AG04449 (cell line): ENCODE data around the gene PRCC.

ENCODE experiments used
- CTCF ChIA-PET: fragments of 350-600 bp; formaldehyde crosslinking; extraction: SDS; loops from one replicate; lab custom pipeline; 2021; ENCODE audit warnings: antibody characterized with exemption; lab: Yijun Ruan, JAX
- POLR2A ChIA-PET: fragments of 400-600, 350-600 bp; formaldehyde crosslinking; extraction: SDS; loops from one replicate; lab custom pipeline; 2020; ENCODE audit warnings: antibody characterized with exemption, inconsistent platforms; lab: Yijun Ruan, JAX
- DNase-seq: peaks from one replicate; pipeline ENCODE4 v3.0.0-alpha.2; 2010; ENCODE audit warnings: low read depth, low spot score
- H3K4me3 ChIP-seq: 2 replicates; pipeline ENCODE4 v1.5.1; 2011; ENCODE audit warnings: low read depth, mild to moderate bottlenecking, control low read depth, low read length
- TF ChIP-seq, protein P1 (sequence below): IDR thresholded peaks from one replicate; pipeline ENCODE4 v1.5.1; 2011; ENCODE audit warnings: mild to moderate bottlenecking, moderate library complexity, low read length, control low read depth, inconsistent platforms; ENCODE audit not compliant: insufficient read depth; ENCODE audit errors: missing control alignments

PRCC gene

DNA sequence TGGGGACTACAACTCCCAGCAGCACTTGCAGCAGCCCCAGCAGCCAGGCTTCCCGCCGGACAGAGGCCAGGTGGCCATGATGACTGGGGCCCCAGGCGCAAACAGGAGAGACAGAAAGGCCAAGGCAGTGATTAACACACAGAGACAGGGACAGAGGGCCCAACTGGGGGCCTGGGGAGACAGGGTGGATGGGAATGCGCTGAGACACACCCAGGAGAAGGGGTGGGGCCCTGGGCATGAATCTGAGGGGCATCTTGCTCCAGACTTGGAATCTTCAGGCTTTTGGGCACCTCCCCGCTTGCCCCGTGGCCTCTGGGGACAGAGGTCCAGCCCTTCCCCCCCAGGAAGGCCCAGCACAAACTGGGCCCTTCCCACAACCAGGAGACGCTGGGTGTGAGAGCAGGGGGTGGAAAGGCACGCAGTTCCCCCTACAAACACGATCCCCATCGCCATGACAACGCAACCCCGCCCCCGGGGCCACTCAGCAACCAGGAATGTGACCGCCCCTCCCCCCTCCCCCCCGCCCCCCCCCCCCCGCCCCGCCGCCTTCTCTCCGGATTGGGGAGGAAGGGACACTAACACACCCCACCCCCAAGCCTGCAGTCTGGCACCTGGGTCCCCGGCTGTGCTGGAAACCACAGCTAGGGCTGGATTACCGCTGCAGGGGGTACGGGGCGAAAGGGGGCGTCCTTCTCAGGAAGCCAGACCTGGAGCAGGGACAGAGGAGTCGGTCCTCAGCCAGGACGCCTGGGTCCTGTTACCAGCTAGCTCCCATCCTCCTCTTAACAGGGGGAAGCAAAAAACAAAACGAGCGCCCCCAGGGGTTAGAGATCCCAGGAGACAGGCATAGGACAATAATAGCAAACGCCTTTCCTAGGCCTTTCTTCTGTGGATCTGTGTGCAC, 20.4 kb upstream of the PRCC start:
- ChIA-PET POLR2A (interaction anchor here (0.7 to 1.8 kb wide), 2 partner anchors 19 to 770 kb away, joined by 3 to 7 read pairs; partner anchors contain the start of genes ISG20L2 and METTL25B), CTCF (interaction anchor here (0.8 to 2.2 kb wide), 12 partner anchors 19 to 181 kb away, joined by 3 to 16 read pairs (median 4); partner anchors contain the start of genes ISG20L2, METTL25B, NTRK1 and PRCC)
- peak overlapping the region; percentile 61 for H3K4me3 ChIP-seq
- DNase-seq, result no peak
- TF ChIP-seq, protein P1, sequence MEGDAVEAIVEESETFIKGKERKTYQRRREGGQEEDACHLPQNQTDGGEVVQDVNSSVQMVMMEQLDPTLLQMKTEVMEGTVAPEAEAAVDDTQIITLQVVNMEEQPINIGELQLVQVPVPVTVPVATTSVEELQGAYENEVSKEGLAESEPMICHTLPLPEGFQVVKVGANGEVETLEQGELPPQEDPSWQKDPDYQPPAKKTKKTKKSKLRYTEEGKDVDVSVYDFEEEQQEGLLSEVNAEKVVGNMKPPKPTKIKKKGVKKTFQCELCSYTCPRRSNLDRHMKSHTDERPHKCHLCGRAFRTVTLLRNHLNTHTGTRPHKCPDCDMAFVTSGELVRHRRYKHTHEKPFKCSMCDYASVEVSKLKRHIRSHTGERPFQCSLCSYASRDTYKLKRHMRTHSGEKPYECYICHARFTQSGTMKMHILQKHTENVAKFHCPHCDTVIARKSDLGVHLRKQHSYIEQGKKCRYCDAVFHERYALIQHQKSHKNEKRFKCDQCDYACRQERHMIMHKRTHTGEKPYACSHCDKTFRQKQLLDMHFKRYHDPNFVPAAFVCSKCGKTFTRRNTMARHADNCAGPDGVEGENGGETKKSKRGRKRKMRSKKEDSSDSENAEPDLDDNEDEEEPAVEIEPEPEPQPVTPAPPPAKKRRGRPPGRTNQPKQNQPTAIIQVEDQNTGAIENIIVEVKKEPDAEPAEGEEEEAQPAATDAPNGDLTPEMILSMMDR, result peak; percentile 5

DNA sequence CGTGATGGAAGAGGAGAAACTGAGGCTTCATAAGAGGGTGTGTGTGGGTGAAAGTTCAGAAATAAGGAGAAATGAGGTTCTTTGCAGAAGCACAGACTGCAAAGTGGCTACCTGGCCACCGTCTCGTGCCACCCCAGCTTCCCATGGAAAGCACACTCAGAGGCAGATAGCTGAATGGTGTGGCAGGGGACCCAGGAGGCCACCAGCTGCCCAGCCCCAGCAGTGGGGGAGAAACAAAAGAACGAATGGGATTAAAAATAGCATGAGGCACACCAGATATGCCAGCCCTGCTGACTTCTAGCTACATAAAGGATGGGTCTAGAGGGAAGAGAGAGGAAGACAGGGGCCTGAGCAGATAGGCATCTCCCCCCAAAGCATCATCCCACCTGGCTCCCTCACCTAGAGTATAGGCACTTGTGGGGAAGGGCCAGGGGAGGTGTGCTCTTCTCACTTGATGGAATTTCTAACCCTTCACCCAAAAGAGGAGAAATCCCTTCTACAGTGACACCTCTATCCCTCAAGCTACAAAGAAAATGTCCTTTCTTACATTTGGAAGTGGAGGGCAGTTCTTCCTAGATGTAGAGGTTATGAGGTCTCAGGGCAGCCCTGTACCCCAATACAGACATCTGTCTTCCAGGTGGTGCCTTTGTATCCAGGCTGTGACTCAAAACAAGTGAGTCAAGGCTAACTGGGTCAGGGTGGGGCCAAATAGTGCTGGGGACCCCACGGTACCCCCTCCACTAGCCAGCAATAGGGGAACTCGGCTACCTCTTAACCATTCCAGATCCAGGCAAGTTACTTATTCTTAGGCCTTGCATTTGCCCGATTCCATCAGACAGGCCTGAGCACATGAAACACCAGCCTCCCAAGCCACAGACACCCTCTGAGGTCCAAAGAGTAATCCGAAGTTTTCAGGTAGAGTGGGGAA, 19.3 kb upstream of the PRCC start:
- TF ChIP-seq, protein P1, result no peak
- ChIA-PET POLR2A (interaction anchor here (0.7 to 1.8 kb wide), 3 partner anchors 19 to 771 kb away, joined by 3 to 7 read pairs (median 3); partner anchors contain the start of genes ISG20L2 and METTL25B), CTCF (interaction anchor here (0.8 to 1.9 kb wide), 11 partner anchors 18 to 180 kb away, joined by 3 to 16 read pairs (median 4); partner anchors contain the start of genes ISG20L2, METTL25B and NTRK1)
- peak overlapping the region; percentile 96 for H3K4me3 ChIP-seq
- DNase-seq, result no peak

DNA sequence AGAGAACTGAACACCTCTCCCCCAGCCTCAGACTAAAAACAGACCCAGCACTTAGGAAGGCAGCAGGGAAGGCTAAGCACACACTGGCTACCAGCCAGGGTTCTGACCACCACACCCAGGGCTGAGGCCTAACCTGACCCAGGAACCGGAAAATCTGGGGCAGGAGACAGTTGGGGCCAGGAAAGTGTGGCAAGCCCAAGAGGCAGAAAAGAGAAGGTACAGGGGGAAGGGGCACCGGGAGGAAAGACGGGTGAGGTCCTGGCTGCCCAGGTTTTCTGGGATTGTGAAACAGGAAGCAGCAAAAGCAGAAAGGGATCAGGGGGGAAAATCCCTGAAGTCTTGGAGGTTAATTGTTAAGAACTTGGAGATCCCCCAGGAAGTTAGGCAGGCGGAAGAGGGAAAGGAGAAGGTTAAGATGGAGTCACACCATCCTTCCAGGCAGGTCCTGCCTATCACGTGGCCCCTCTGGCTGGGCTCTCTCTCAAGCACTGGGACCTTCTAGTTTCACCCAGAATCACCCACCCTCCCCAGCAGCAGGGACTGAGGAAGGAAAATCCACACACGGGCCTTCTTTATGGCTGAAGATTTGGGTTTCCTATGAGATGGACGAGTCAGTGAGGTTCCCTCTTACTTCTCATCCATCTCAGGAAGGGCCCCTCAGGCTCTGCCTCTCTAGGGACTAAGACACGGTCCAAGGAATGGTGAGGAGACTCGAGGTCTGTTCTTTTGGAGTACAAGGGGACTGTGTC, 18.5 kb upstream of the PRCC start:
- ChIA-PET CTCF (interaction anchor here (0.8 to 1.8 kb wide), 2 partner anchors 22 to 23 kb away, joined by 4 to 16 read pairs; partner anchors contain the start of genes ISG20L2 and METTL25B), POLR2A (interaction anchor here (1.8 kb wide), 1 partner anchor 21 kb away, joined by 7 read pairs; the partner anchor contains the start of genes ISG20L2 and METTL25B)
- DNase-seq, result no peak
- H3K4me3 ChIP-seq, result peak overlapping the region; percentile 96
- TF ChIP-seq, protein P1, result no peak

DNA sequence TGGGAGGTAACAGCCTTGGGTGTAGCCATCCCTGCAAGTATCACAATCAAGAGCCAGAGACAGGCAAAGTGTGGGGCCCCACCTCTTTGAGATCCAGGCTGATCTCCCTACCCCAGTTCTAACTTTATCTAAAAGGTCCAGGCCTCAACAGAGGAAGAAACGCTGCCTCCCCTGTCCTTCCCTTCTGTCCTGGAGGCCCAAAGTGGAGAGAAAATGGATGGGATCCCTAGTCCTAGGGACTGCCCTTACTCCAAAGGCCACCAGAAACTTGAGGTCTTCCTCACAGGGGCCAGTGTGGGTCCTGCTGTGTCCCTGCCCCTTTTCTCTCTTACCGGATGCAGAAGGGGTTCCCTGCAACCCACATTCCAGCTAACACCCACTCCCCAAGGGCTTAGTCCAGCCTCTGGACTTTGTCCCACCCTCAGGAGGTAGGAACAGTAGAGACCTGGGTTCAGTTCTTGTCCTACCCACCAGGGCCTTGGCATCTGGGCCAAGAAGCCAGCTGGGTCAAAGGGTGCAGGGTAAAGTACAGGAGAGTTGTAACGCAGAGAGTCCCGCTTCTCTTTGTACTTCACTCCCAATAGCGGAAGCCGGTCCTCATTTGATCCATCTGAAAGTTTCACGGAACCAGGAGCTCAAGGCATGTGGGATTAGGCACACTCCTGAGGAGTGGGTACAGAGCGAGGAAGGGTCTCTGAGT, 17.8 kb upstream of the PRCC start:
- TF ChIP-seq, protein P1, result no peak
- no peak for DNase-seq
- ChIA-PET CTCF (interaction anchor here (0.8 to 3.4 kb wide), 3 partner anchors 20 to 60 kb away, joined by 3 to 12 read pairs (median 4); no protein-coding TSS in a partner anchor), POLR2A (interaction anchor here (1.1 to 3.1 kb wide), 2 partner anchors 9 to 22 kb away, joined by 4 to 18 read pairs; partner anchors contain the start of genes ISG20L2, METTL25B and MRPL24)
- H3K4me3 ChIP-seq, result peak overlapping the region; percentile 96
